CD4-positive, alpha-beta T cell treated with Interleukin-6 for 4 hours (primary cell): ENCODE data around the gene SYT3.

Experiments used
- DNase-seq: peaks from one replicate; pipeline ENCODE4 v3.0.0-alpha.2; 2020; ENCODE audit warnings: mixed read lengths

The SYT3 gene

DNA sequence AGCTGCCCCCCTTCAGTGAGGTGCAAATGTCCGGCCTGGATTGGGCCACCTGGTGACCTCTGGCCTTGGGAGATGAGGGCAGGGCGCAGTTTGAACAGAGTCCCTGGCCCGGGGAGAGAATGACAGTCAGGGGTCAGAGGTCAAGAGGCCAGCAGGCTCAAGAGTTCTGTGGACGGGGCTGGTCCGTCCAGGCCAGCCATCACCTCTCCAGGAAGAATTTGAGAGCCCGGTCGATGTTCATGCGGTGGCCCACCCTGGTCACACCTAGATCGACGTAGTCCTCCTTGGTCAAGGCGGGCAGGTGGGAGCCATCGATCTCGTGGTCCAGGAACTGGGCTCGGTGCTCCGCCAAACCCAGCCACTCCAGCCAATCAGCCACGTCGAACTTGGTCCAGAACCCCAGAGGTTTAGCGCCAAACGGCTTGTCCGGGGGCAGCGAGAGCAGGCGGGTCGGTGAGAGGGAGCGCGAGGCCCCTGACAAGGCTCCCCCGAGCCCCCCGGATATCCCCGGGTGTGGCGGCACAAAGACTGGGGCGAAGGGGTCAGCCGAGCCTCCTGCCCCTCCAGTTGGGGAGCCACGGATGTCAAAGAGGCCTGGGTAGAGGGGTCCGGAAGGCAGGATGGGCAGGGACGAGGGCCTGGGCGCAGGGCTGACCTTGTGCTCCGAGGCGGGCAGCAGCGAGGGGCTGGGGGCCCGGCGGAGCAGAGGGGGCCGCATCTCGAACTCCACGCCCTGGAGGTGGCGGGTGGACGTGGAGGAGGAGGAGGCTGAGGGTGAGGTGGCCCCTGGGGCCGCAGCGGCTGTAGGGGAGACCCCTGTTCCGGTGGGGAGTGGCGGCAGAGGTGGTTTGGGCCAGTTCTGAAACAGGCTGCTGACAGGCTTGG lies 22.3 kb upstream of the SYT3 start:
- no peak for DNase-seq

GRCh38 chr19:50661023-50661422 lies 21.3 kb upstream of the SYT3 start:
- no peak for DNase-seq

DNA sequence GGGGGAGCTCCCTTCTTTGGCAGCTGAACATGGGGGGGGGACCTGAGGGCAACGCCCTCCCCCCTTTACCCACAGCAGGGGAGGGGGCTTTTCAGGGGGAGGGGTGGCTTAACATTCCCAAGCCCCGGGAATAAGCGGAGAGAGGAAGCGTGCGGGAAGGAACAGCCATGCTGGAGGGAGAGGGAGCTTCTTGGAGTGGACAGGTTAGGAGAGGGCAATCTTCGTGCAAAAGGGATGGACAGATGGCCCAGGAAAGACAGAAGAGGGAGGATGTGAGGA lies 20.3 kb upstream of the SYT3 start:
- DNase-seq, result no peak

DNA sequence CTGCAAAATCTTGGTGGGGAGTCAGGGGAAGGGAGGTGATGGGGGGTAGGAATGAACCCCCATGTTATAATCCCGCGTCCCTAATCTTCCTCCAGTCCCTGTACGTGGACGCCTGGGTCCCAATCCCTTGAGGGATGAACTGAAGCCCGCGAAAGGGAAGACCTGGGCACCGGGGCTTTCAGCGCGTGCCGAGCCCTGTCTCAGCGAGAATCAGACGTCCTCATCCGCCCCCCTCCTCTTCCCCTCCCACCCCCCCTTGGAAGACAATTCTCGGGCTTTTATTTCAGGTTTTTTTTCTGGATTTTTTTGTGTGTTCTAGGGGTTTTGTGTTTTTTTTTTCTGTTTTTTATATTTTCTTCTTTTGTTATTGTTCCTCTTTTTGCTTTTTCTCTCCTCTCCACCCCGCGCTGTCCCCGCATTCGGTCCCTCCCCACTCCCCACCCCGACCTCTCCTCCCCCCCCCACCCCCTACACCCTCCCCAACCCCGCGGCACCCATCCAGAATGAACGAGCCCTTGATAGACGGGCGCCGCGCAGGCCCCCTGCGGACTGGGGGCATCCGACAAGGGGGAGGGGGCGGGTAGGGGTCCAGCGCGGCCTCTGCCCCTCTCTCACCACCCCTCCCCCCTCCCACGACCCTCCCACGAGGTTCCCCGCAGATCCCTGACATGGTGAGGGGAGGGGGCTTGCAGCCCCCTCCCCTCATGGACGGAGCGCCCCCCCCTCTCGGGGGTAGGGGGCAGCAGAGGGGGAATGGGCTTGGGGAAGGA lies 19.8 kb upstream of the SYT3 start:
- no peak for DNase-seq

- DNase-seq, result peak; percentile 54
These were observed 19.0 kb upstream of the SYT3 start for GRCh38 chr19:50658441-50659317.

GRCh38 chr19:50657712-50658440 lies 18.2 kb upstream of the SYT3 start:
- peak; percentile 69 for DNase-seq

DNA sequence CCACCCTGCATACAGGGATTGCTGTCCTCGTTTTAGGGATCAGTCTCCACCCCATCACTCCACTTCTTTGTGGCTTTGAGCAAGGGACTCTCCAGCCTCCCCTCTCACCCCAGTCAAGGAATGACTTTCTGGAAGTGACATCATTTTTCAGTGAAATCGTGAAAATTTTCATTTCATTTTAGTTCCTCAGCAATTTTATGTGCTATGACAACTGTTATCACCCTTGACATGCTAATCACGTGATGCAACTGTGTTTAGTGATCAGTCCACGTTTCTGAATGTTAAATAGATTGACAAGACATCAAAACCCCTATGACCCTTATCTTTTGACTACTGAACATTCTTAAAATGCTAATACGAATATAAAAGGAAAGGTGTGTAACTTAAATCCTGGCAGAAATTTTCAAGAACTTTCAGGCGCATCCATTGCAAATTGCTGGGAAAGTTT lies 17.6 kb upstream of the SYT3 start:
- no peak for DNase-seq

- no peak for DNase-seq
These were observed 15.2 kb upstream of the SYT3 start for GRCh38 chr19:50654882-50655281.

- no peak for DNase-seq
These were observed 13.0 kb upstream of the SYT3 start for GRCh38 chr19:50652722-50653121.

DNA sequence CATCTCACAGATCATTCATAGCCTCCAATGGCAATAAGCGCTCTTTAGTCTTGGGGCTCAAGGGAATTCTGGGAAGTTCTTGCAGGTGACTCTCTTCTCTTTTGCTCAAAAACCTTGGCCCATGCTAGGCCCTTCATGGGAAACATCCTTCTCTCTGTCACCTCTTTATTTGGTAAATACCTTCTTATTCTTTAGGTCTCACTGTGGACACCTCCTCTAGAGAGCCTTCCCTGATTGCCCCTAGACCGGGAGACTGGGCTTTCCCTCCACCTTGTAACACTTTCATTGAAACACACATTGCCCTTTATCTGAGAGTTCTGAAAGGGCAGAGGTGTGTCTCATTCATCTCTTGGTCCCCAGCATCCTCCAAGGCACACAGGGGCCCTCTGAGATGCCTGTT lies 11.5 kb upstream of the SYT3 start:
- DNase-seq, result no peak

DNA sequence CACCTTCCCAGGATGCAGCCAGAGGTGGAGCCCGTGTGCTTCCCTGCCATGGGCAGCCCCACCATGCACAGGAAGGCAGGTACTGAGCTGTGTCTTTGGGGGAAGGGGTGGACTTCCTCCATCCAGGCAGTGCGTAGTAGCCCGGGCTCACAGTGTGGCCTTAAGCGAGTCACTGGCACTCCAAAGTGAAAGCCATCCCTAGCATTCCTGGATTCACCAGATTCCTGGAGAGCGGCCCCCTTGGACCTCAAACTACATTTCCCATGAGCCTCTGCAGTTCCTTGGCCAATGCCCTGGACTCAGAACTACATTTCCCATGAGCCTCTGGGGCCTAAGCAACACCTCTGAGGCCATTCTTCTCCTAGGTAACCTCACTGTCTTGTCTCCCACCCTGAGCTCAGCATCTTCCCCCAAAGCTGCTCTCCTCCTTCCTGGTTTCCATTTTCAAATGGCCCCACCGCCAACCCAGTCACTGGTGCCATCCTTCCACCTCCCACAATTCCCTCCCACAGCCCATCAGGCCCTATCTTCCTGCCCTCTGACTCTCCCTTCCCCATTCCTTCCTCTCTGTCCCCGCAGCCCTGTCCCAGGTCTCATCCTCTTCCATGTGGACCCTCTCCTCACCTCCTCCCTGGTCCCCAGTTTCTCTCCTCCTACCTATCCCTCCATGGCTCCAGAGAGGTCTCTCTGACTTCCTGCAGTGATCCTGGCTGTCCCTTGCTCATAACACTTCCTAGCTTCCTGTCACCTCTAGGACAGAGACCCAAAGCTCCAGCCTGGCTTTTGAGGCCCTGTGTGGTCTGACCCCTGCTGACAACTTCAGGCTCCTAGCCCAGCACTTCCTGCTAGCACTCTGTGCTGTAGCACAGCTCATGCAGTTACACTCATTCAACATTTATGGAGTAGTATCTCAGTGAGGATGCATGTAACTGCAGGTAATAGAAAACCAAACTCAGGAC lies 10.0 kb upstream of the SYT3 start, which contains the start of gene C19orf81:
TSS of gene C19orf81 (plus strand) at position 13 of the 959 bp plus-strand sequence. CDS start at position 13, 0 bp downstream.
- DNase-seq, result no peak

DNA sequence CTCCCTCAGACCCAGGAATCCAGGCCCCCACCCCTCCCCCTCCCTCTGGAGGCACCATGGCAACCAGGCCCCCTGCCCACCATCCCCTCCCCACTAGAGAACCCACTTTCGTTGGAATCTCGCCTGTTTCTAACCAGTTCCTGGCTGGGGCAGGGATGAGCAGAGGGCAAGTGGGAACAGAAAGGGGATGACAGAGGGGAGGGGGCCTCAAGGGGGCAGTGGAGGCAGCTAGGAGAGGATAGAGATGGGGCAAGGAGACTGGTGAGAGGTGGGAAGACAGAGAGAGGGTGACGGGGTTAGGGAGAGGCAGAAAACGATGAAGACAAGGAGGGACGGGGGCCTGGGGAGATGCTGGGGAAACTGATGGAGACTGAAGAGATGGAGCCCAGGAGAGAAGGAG lies 9.0 kb upstream of the SYT3 start:
- no peak for DNase-seq

- no peak for DNase-seq
These were observed 8.4 kb upstream of the SYT3 start for GRCh38 chr19:50647879-50648615.

DNA sequence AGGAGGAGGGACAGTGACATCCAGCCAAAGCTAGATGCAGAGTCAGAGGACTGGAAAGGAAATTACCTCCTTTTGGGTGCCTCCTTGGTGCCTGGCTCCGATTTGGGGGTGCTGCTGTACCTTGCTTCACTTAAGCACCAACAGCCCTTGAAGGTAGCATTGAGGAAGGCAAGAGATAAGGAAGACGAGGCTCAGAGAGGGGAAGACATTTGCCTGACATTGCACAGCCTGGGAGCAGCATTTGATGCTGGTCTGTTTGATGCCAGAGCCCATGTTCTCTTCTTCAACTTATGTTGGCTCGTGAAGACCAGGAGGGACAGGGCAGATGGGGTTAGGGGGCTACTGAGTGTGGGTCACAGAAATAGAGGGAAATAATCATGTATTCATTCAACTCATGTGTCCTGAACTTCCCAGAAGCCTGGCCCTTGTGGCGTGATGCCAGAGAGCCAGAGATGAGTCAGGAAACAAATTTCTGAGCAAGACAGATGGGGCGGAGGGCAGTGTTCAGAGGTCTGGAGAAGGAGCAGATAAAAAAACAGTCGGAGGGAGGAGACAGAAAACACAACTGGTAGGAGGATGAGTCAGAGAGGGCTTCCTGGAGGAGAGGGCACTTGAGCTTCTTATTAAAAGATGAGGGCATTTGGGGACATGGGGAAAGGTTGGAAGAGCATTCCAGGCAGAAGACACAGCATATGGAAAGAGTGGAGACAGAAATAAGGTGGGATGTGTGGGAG lies 6.6 kb upstream of the SYT3 start:
- no peak for DNase-seq

DNA sequence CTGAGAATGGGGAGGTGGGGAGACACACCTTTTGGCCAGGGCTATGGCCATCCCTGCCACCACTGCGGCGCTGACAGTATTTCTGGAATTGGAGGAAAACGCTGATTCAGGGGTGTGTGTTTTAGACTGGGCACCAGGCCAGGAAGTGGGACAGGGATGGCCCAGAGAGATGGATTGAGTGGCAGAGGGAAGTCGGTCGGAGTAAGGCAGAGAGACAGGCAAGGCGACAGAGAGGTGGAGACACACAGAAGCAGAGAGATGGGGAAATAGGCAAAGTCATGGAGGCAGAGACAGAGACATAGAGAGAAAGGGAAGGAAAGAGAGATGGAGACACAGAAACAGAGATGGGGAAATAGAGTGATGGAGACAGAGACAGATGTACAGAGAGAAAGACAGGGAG lies 5.4 kb upstream of the SYT3 start:
- DNase-seq, result no peak

- DNase-seq, result no peak
These were observed 4.7 kb upstream of the SYT3 start for GRCh38 chr19:50644315-50644915.

GRCh38 chr19:50640368-50640767 lies 687 bp upstream of the SYT3 start:
- no peak for DNase-seq

GRCh38 chr19:50638600-50638999 lies 1.1 kb downstream of the SYT3 start:
- DNase-seq, result no peak
